HepG2 (cell line): Measurements from ENCODE around the gene CLDND2. TPM values are rescaled to one million over a fixed set of nuclear protein-coding genes. Genes with fewer than 3 reads are reported as not detected.
A peak's percentile ranks its signal among the peaks of the same experiment; 100 is the strongest.

Experiments
- ARNT2 ChIP-seq: sonication (generic); formaldehyde crosslinking; IDR thresholded peaks from 2 replicates; pipeline ENCODE4 v1.8.0; 2022; ENCODE audit warnings: mild to moderate bottlenecking, low read depth, missing genetic modification reagents, moderate library complexity
- CCAR2 ChIP-seq: fragments of 200-400 bp; formaldehyde crosslinking; optimal IDR thresholded peaks from 2 replicates; pipeline ENCODE3; 2018; ENCODE audit warnings: low read depth, mild to moderate bottlenecking, low read length, moderate library complexity
- GFI1 ChIP-seq: sonication (generic); formaldehyde crosslinking; IDR thresholded peaks from 2 replicates; pipeline ENCODE4 v1.5.0; 2020; ENCODE audit warnings: missing genetic modification reagents, mild to moderate bottlenecking, borderline replicate concordance
- HES4 ChIP-seq: sonication (generic); formaldehyde crosslinking; IDR thresholded peaks from 2 replicates; pipeline ENCODE4 v1.9.0; 2021; ENCODE audit warnings: mild to moderate bottlenecking, missing genetic modification reagents, borderline replicate concordance
- JARID2 ChIP-seq: sonication (generic); formaldehyde crosslinking; IDR thresholded peaks from 2 replicates; pipeline ENCODE4 v1.8.1; 2023; ENCODE audit warnings: missing genetic modification reagents, inconsistent platforms; ENCODE audit not compliant: insufficient replicate concordance
- KLF12 ChIP-seq: sonication (generic); formaldehyde crosslinking; IDR thresholded peaks from 2 replicates; pipeline ENCODE4 v1.4.0; 2020; ENCODE audit warnings: missing genetic modification reagents, borderline replicate concordance
- RBAK ChIP-seq: sonication (generic); formaldehyde crosslinking; IDR thresholded peaks from 2 replicates; pipeline ENCODE4 v1.5.1; 2020; ENCODE audit warnings: mild to moderate bottlenecking, missing genetic modification reagents
- RFX3 ChIP-seq: IDR thresholded peaks from 2 replicates; pipeline ENCODE4 v1.6.1; 2016; ENCODE audit warnings: missing biosample characterization, missing genetic modification reagents
- SKIL ChIP-seq: sonication (generic); formaldehyde crosslinking; IDR thresholded peaks from 2 replicates; pipeline ENCODE4 v1.8.0; 2022; ENCODE audit warnings: missing genetic modification reagents, mild to moderate bottlenecking, moderate library complexity, borderline replicate concordance
- SP4 ChIP-seq: sonication (generic); formaldehyde crosslinking; IDR thresholded peaks from 2 replicates; pipeline ENCODE4 v1.8.1; 2023; ENCODE audit warnings: mild to moderate bottlenecking, missing genetic modification reagents
- ZNF343 ChIP-seq: sonication (generic); formaldehyde crosslinking; IDR thresholded peaks from 2 replicates; pipeline ENCODE4 v1.4.0; 2020; ENCODE audit warnings: mild to moderate bottlenecking, missing genetic modification reagents
- ZNF563 ChIP-seq: sonication (generic); formaldehyde crosslinking; IDR thresholded peaks from 2 replicates; pipeline ENCODE4 v1.8.0; 2022; ENCODE audit warnings: mild to moderate bottlenecking, moderate library complexity, missing genetic modification reagents
- ZNF564 ChIP-seq: sonication (generic); formaldehyde crosslinking; IDR thresholded peaks from 2 replicates; pipeline ENCODE4 v1.8.1; 2023; ENCODE audit warnings: mild to moderate bottlenecking, missing genetic modification reagents
- polyA plus RNA-seq, 8 experiments: library from polyadenylated mRNA; depleted of rRNA in 3 of 8; stranded (reverse) in 7 of 8; unstranded in 1 of 8; fragments of >200 nt; fragmentation: Illumina TruSeq in 4 of 8; extraction: Trizol in 4 of 8; gene quantifications; 2 replicates each; pipeline versions ENCODE4 v1.2.1 to v1.2.3, GENCODE V29; 2011 to 2016; ENCODE audit warnings: low read depth in 4 of 8, missing spikeins in 1 of 8, mixed read lengths in 1 of 8; ENCODE audit not compliant: insufficient read depth in 1 of 8
- total RNA-seq, 5 experiments: library from RNA; depleted of rRNA; stranded (reverse); fragments of >200 nt; fragmentation: Illumina TruSeq; extraction: Trizol; gene quantifications; 2 replicates each; pipeline ENCODE4 v1.2.3, GENCODE V29; 2016; ENCODE audit warnings: low read depth in 1 of 5
- TF ChIP-seq, protein P1 (sequence below): sonication (generic); formaldehyde crosslinking; IDR thresholded peaks from 2 replicates; pipeline ENCODE4 v1.4.0; 2020; ENCODE audit warnings: mild to moderate bottlenecking, missing genetic modification reagents
- TF ChIP-seq, protein P2 (sequence below): sonication (generic); formaldehyde crosslinking; IDR thresholded peaks from 2 replicates; pipeline ENCODE4 v1.8.1; 2023; ENCODE audit warnings: missing genetic modification reagents, inconsistent platforms, borderline replicate concordance

Gene CLDND2
- total and polyA plus RNA-seq, 2 of the 13 experiments (the other 11 are each of a cell fraction or from before 2014, with no cell fraction given) = 0.84 to 1.8 TPM

DNA sequence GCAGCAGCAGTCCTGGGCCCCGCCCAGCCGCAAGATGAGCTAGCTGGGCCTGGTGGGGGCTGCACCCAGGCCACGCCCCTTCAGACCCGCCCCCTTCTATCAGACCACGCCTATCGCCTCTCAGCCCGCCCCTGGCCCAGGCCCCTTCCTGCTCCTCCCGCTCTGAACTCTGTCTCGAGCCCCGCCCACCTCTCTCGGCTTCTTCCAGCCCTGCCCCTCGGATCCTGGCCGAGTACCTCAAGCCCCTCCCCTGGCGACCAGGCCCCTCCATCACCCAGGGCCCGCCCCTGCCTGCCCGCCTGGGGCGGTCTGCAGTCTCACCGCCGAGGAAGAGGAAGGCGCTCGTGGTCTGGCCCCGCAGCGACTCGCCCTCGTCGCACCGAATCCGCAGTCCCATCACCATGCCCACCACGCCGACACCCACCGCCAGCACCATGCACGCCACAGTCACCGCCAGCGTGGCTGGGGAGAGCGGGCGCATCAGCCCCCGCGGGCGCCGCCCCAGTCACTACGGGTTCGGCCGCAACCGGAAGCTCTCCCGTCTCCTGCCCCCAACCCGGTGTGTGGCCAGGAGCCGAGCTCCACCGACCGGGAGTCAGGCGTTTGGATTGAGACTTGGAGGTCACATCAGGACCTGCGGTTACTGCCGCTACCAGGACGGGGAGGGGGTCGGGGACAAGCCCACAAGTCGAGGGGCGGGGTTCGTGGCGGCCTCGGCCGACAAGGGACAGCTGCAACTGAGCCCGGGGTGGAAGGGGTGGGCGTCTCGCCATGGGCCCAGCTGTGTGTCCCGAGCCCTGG lies 1.0 kb downstream of the CLDND2 start (continued):
- TF ChIP-seq ZNF563 = peak; percentile 61
- TF ChIP-seq ARNT2 (CRISPR knock-in tag) = no peak; the same call in 1 of the 2 replicates
- TF ChIP-seq KLF12 (CRISPR knock-in tag) = peak; percentile 64
- no peak for TF ChIP-seq CCAR2
- peak; percentile 94 for TF ChIP-seq SP4 (CRISPR knock-in tag)
- TF ChIP-seq ZNF564 = 0 out of 2 replicates have a peak, but pooled peaks have one; percentile 14
- TF ChIP-seq JARID2 = no peak
- TF ChIP-seq RBAK (CRISPR knock-in tag) = no peak
- TF ChIP-seq GFI1 (CRISPR knock-in tag) = peak; percentile 48; the same call in 1 of the 2 replicates
- peak; percentile 85 for TF ChIP-seq SKIL
- TF ChIP-seq, protein P1, sequence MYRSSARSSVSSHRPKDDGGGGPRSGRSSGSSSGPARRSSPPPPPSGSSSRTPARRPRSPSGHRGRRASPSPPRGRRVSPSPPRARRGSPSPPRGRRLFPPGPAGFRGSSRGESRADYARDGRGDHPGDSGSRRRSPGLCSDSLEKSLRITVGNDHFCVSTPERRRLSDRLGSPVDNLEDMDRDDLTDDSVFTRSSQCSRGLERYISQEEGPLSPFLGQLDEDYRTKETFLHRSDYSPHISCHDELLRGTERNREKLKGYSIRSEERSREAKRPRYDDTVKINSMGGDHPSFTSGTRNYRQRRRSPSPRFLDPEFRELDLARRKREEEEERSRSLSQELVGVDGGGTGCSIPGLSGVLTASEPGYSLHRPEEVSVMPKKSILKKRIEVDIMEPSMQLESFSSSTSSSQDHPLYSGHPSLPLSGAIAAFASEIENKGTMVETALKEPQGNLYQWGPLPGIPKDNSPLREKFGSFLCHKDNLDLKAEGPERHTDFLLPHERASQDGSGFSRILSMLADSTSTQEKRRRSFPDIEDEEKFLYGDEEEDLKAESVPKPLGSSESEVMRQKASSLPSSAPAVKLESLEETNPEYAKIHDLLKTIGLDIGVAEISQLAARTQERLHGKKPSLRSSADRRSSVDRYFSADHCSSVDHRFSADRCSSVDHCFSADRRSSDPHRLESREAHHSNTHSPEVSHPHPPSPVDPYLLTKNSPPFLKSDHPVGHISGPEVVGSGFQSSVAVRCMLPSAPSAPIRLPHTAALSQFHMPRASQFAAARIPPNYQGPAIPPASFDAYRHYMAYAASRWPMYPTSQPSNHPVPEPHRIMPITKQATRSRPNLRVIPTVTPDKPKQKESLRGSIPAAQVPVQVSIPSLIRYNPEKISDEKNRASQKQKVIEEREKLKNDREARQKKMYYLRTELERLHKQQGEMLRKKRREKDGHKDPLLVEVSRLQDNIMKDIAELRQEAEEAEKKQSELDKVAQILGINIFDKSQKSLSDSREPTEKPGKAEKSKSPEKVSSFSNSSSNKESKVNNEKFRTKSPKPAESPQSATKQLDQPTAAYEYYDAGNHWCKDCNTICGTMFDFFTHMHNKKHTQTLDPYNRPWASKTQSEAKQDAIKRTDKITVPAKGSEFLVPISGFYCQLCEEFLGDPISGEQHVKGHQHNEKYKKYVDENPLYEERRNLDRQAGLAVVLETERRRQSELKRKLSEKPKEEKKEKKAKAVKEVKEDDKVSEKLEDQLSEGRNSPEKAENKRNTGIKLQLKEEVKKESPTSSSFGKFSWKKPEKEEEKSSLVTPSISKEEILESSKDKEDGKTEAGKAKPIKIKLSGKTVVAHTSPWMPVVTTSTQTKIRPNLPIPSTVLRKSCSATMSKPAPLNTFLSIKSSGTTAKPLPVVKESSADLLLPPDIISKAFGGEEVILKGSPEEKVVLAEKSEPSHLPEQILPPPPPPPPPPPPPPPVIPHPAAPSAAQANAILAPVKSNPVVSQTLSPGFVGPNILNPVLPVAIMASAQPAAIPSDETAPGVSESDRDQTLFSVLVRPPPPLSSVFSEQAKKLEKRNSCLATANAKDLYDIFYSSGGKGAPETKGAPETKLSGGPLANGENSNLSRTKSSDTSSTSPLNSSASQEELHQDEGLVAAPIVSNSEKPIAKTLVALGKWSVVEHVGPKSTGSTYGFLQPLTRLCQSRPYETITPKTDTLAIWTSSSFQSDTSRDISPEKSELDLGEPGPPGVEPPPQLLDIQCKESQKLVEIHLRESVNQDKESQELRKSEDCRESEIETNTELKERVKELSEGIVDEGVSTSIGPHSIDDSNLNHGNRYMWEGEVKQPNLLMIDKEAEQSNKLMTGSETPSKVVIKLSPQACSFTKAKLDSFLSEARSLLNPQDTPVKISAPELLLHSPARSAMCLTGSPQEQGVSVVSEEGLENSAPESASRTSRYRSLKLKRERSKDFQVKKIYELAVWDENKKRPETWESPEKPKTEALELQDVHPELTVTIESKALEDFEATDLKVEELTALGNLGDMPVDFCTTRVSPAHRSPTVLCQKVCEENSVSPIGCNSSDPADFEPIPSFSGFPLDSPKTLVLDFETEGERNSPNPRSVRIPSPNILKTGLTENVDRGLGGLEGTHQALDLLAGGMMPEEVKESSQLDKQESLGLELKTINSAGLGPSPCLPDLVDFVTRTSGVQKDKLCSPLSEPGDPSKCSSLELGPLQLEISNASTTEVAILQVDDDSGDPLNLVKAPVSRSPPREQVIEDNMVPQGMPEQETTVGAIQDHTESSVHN (CRISPR knock-in tag) = 0 out of 2 replicates have a peak, but pooled peaks have one; percentile 85
- TF ChIP-seq, protein P2, sequence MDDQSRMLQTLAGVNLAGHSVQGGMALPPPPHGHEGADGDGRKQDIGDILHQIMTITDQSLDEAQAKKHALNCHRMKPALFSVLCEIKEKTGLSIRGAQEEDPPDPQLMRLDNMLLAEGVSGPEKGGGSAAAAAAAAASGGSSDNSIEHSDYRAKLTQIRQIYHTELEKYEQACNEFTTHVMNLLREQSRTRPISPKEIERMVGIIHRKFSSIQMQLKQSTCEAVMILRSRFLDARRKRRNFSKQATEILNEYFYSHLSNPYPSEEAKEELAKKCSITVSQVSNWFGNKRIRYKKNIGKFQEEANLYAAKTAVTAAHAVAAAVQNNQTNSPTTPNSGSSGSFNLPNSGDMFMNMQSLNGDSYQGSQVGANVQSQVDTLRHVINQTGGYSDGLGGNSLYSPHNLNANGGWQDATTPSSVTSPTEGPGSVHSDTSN = no peak
- no peak for TF ChIP-seq HES4 (CRISPR knock-in tag)
- TF ChIP-seq ZNF343 (CRISPR knock-in tag) = no peak
- TF ChIP-seq RFX3 (CRISPR knock-in tag) = no peak
